Activated T-helper 9 cell treated with anti-CD3 and anti-CD28 coated beads, Interleukin-2, amount 50 U/mL, for 16 hours (primary cell): ENCODE data around the gene SLC48A1.

Experiments used
- DNase-seq: peaks from one replicate; pipeline ENCODE4 v3.0.0-alpha.2; 2020; ENCODE audit warnings: low read depth

The SLC48A1 gene

DNA sequence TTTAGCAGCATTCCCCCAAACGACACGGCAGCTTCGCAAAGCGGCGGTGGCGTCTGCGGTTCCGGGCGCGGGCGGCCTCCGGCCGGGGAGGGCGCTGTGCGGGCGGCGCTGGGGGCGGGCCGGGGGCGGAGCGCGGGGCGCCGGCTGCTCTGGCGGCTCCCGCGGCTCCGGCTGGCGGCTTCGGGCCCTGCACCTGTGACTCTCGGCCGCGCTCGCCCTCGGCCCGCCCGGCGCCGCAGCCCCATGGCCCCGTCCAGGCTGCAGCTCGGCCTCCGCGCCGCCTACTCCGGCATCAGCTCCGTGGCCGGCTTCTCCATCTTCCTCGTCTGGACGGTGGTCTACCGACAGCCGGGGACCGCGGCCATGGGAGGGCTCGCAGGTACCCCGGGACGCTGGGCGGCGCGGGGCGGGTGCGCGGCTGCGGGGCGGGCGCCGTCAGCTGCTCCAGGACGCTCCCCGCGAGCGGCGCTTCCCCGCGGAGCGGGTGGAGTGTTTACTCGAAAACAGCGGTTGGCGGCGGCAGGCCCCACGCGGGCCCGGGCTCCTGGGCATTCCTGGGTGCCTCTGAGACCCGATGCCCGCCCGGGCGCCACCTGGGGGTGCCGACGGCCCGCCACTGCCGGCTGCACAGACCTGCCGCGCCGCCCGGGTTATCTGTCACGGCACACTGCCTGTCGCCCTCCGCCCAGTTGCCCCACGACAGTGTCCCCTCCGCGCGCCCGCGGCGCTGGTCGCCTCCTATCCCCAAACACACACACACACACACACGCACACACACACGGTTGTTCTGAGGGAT, at the start of gene SLC48A1:
Gene SLC48A1 (plus strand): TSS at position 177 of the 796 bp plus-strand sequence. CDS start 67 bp downstream, at position 244.
- DNase-seq, result peak; percentile 62

GRCh38 chr12:47725091-47725772, 47.8 kb upstream of the SLC48A1 start, which contains the start of gene ENDOU:
Gene ENDOU, minus strand, starts transcription at chr12:47725490. Its CDS starts 77 bp downstream, at chr12:47725413.
- DNase-seq, result no peak

DNA sequence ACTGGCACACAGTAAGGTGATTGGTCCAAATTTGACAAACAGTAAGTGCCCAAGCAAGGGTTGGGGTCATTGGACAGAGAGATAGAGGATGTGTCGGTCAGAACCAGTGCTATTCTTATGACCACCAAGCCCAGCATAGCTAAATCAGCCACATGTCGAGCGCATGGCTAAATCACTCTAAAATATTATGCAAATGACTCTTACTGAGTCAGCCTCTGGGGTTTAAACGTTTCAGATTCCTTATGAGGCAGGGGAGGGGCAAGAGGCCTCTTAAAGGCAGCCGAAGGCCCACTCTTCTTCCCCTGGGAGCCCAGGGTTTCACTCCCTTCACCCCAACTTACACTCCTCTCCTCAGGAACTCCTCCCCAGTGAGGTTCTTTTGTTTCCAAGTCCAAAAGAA, 47.1 kb upstream of the SLC48A1 start:
- DNase-seq, result no peak

GRCh38 chr12:47729233-47729632, 43.8 kb upstream of the SLC48A1 start:
- DNase-seq, result no peak

- no peak for DNase-seq
Observed at GRCh38 chr12:47730341-47730744, 42.7 kb upstream of the SLC48A1 start.

GRCh38 chr12:47731723-47732122, 41.3 kb upstream of the SLC48A1 start:
- no peak for DNase-seq

GRCh38 chr12:47732504-47732903, 40.5 kb upstream of the SLC48A1 start:
- DNase-seq, result no peak

DNA sequence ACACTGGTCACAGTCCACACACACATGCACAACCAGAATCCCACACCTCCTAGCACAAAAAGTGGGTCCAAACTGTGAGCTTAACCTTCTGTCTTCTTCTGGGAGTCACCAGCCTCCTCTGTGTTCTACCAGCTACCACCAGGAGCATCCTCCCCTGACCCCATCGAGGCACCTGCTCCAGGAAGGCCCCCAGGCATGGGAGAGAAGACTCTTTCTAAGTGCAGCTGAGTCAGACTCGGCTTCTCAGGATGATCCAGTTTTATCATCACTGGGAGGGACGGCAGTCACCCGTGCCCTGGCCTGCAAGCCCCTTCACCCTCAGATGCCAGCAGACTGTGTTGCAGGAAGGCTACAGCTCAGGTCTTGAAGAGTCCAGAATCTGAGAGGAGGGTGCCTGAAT, 39.9 kb upstream of the SLC48A1 start:
- DNase-seq, result no peak

GRCh38 chr12:47734725-47735480, 38.1 kb upstream of the SLC48A1 start:
- DNase-seq, result no peak

- DNase-seq, result no peak
Observed at GRCh38 chr12:47735649-47736048, 37.4 kb upstream of the SLC48A1 start.

DNA sequence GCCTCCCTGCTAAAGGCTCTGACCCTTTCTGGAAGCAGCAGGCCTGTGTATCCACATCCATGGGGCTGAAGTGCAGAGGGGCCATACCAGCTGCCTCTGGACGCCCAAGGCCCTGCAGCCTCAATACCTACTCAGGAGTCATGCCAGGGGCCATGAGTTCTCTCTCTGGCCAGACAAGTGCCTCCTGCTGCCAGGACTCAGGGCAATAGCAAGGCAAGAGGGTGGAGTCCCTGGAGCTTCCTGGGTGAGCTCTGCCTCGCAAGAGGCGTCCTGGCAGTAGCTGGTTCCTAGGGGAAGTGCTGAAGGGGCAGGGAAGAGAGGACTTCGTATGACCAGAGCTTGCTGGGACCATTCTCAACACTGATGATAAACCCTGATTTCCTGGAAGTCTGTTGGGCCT, 36.8 kb upstream of the SLC48A1 start:
- DNase-seq, result no peak

DNA sequence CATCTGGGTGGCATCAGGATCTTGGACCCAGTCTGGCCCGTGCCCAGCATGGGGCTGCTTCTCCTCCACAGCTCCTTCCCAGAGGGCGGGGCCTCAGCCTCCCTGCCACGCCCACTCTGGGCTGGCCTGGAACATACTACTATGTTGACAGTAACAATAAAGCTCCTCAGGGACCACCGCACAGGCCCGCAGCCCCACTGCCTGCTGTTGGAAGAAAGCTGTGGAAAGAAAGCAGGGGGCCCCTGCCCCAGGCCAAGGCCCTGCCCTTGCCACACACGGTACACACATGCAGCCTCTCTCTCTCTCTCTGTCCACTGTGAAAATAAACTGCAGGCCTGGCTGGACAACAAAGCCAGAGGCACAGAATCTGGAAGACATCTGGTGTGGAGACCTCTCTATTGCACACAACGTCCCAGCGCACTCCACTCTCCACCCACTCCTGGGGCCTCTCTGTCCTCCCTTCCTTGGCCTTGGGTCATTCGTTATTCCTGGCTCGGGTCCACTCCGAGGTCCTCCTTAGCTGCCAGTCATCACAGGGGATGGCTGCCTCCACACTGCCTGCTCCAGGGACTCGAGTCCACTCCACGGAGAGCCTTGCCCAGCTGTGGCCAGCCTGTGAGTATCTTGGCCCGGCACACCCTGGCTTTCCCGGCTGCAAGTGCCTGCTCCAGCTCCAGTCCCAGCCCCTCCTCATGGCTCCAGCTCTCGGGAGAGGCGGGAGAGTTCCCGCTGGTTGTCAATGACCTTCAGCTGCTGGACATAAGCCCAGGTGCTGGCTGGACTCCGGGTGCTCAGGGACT, 36.0 kb upstream of the SLC48A1 start:
- no peak for DNase-seq

DNA sequence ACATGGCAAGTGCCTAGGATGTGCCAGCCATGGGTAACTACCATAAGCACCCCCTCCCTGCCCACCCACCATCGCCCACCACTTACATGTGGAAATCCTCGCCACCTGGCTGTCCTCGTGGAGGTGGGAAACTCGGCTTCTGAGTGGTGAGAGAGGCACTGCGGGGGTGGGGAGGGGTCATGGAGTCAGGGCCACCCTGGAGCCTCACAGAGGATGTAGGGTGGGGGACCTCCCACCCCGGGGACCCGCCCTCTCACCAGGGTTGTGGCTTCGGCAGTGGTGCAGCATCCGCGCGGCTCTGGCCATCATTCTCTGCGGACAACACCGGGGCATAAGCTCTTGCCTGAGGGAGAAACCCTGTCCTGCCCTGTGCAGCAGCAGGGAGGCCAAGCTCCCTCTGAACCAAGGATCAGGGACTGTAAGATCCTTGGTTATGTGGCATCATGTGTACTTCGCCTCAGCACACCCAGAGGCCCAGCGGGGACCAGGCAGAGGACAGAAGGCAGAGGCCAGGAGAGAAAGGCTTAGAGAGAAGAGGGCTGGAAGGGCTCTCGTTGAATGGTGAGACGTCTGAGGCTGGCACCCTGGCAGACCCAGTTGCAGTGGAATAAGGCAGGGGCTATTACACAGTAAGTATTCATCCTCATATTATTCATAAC, 35.0 kb upstream of the SLC48A1 start:
- no peak for DNase-seq

- no peak for DNase-seq
Observed at GRCh38 chr12:47739297-47739696, 33.7 kb upstream of the SLC48A1 start.

GRCh38 chr12:47739979-47740378, 33.1 kb upstream of the SLC48A1 start:
- DNase-seq, result no peak

GRCh38 chr12:47740606-47741339, 32.3 kb upstream of the SLC48A1 start:
- DNase-seq, result no peak

DNA sequence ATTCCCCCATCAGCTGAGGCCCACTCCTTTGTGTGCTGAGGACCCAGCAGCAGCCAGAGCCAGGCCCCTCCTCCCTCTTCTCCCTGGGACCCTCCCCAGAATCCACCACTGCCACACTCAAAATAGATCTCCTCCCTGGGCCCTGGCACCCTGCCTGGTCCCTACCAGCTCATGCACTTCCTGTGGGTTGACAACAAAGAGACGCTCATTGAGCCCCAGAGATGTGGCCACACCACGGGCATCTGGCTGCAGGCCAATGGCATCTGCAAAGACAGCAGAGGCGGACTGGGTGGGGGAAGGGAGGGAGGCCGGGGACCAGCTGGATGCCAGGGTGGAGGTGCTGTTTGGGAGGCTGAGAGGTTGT, 31.7 kb upstream of the SLC48A1 start:
- DNase-seq, result peak; percentile 31

- peak; percentile 65 for DNase-seq
Observed at GRCh38 chr12:47742253-47742825, 30.7 kb upstream of the SLC48A1 start.

- DNase-seq, result no peak
Observed at GRCh38 chr12:47743311-47743860, 29.7 kb upstream of the SLC48A1 start.
